GM13976 (cell line): ENCODE measurements around the gene HDAC1.

ENCODE experiments used
- DNase-seq: peaks from one replicate; pipeline ENCODE4 v3.0.0; 2012; ENCODE audit warnings: low spot score
- CTCF ChIP-seq: IDR thresholded peaks from 2 replicates; pipeline ENCODE4 v1.5.1; 2012; ENCODE audit warnings: borderline replicate concordance, mild to moderate bottlenecking; ENCODE audit not compliant: insufficient read depth; ENCODE audit errors: extremely low read depth, missing control alignments, control extremely low read depth
- in situ Hi-C: fragments of 300-500 bp; cut with MboI; formaldehyde crosslinking; loops from one replicate; pipeline ENCODE4 v1.12.0; 2022; ENCODE audit warnings: low sequenced_read_pairs, mixed read lengths, inconsistent platforms; ENCODE audit not compliant: unreplicated experiment

The HDAC1 gene

GRCh38 chr1:32334864-32335534 lies 43.1 kb downstream of the HDAC1 start:
- in situ Hi-C loops, result no loop called here
- TF ChIP-seq CTCF, result peak; percentile 86
- DNase-seq, result peak; percentile 77

- no peak for DNase-seq
- in situ Hi-C loops, result no loop called here
- TF ChIP-seq CTCF, result peak; percentile 12
Observed at GRCh38 chr1:32335535-32335789, 43.6 kb downstream of the HDAC1 start.

GRCh38 chr1:32335790-32336590 lies 44.1 kb downstream of the HDAC1 start, which contains the start of gene MARCKSL1:
MARCKSL1 (minus strand) TSS chr1:32336233; CDS start chr1:32336033, 200 bp downstream.
- in situ Hi-C loops, result no loop called here
- peak; percentile 90 for DNase-seq
- TF ChIP-seq CTCF, result no peak

GRCh38 chr1:32336591-32336932 lies 44.7 kb downstream of the HDAC1 start:
- no peak for DNase-seq
- no peak for TF ChIP-seq CTCF
- in situ Hi-C loops, result no loop called here

- no peak for TF ChIP-seq CTCF
- DNase-seq, result peak; percentile 86
- in situ Hi-C loops, result no loop called here
Observed at GRCh38 chr1:32336963-32337675, 45.2 kb downstream of the HDAC1 start.

GRCh38 chr1:32337855-32338636 lies 46.2 kb downstream of the HDAC1 start:
- no peak for TF ChIP-seq CTCF
- in situ Hi-C loops, result no loop called here
- DNase-seq, result no peak
